Measurements from ENCODE around the gene YJEFN3.

DNA sequence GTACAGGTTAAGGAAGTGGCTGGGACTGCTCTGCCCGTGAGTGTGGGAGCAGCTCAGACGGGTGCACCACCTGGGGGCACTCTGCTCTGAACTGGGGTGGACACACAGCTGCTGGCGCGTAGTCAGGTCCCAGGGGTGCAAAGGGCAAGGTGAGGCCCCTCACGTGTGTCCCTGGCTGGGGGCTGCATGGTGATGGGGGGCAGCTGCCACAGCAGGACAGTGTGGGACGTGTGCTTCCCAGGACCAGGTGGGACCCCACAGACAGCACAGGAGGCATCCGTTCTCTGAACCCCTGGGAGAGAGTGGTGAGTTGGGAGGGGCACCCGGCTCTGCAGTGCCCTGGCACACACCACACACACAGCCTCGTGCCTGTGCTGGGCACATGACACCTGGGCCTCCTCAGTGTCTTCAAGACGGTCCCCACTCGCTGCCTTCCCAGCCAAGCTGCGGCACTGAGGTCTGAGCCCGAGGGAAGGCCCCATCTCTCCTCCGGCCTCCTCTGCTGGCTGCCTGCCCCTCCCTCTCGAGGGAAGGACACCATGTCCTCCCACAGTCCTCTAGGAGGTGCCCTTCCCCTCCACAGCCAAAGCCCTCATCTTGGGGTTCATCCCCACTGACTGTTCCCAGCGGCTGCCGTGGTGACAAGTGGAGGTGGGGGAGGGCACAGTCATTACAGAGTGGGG is 34.1 kb downstream of the YJEFN3 start:
- TF ChIP-seq, protein P1, sequence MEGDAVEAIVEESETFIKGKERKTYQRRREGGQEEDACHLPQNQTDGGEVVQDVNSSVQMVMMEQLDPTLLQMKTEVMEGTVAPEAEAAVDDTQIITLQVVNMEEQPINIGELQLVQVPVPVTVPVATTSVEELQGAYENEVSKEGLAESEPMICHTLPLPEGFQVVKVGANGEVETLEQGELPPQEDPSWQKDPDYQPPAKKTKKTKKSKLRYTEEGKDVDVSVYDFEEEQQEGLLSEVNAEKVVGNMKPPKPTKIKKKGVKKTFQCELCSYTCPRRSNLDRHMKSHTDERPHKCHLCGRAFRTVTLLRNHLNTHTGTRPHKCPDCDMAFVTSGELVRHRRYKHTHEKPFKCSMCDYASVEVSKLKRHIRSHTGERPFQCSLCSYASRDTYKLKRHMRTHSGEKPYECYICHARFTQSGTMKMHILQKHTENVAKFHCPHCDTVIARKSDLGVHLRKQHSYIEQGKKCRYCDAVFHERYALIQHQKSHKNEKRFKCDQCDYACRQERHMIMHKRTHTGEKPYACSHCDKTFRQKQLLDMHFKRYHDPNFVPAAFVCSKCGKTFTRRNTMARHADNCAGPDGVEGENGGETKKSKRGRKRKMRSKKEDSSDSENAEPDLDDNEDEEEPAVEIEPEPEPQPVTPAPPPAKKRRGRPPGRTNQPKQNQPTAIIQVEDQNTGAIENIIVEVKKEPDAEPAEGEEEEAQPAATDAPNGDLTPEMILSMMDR (IDR thresholded peaks at IDR 0.05; ENCODE audit: low read depth, low read length), result peak; percentile 17; the same call in 1 of the 2 replicates
- no peak for TF ChIP-seq EZH2phosphoT487 (IDR thresholded peaks at IDR 0.05; ENCODE audit: low read depth)
